PC-9 (cell line): ENCODE results near the gene CAMKMT. TPM values are rescaled to one million over a fixed set of nuclear protein-coding genes. Genes with fewer than 3 reads are reported as not detected.

ENCODE experiments used
- BruUV-seq: library from RNA; stranded (reverse); fragments of 400-500 nt; replicated peaks from 2 replicates; lab custom pipeline; 2021; lab: Mats Ljungman, UMichigan
- CTCF ChIA-PET: fragments of 300-600 bp; sonication (Branson Sonifier 250); formaldehyde crosslinking; loops from one replicate; lab custom pipeline; 2022; ENCODE audit warnings: antibody characterized with exemption; lab: Charles Lee
- POLR2A ChIA-PET: fragments of 300-600 bp; sonication (Branson Sonifier 250); formaldehyde crosslinking; loops from one replicate; lab custom pipeline; 2022; ENCODE audit warnings: antibody characterized with exemption; ENCODE audit not compliant: unreplicated experiment; lab: Charles Lee
- DNase-seq, 2 experiments: peaks; one replicate each; pipeline versions ENCODE4 v3.0.0 to v3.0.0-alpha.2; 2015 to 2022; ENCODE audit warnings: mixed read lengths in 1 of 2
- H2AFZ ChIP-seq: fragments of 200-600 bp; sonication (generic); 2 replicates; pipeline ENCODE4 v1.8.1; 2017; ENCODE audit warnings: antibody characterized with exemption
- H3F3A ChIP-seq: fragments of 200-600 bp; sonication (generic); 2 replicates; pipeline ENCODE4 v1.8.1; 2017; ENCODE audit warnings: antibody characterized with exemption, mild to moderate bottlenecking, low read depth; ENCODE audit not compliant: insufficient read depth
- H3K27ac ChIP-seq: fragments of 200-600 bp; sonication (generic); 2 replicates; pipeline ENCODE4 v1.6.1; 2016; ENCODE audit warnings: mixed run types
- H3K27me3 ChIP-seq: fragments of 200-600 bp; sonication (generic); 2 replicates; pipeline ENCODE4 v1.6.1; 2016; ENCODE audit warnings: low read depth, mixed run types; ENCODE audit not compliant: insufficient read depth
- H3K36me3 ChIP-seq: fragments of 200-600 bp; sonication (generic); 2 replicates; pipeline ENCODE4 v1.6.1; 2016; ENCODE audit warnings: low read depth, mixed run types
- H3K4me1 ChIP-seq: fragments of 200-600 bp; sonication (generic); replicated peaks from 2 replicates; pipeline ENCODE4 v1.6.1; 2016; ENCODE audit warnings: mixed run types; ENCODE audit not compliant: insufficient read depth
- H3K4me2 ChIP-seq: fragments of 200-600 bp; sonication (generic); 2 replicates; pipeline ENCODE4 v1.6.1; 2017; ENCODE audit warnings: mixed run types
- H3K4me3 ChIP-seq: fragments of 200-600 bp; sonication (generic); 2 replicates; pipeline ENCODE4 v1.6.1; 2016; ENCODE audit warnings: mixed run types
- H3K79me2 ChIP-seq: fragments of 200-600 bp; sonication (generic); 2 replicates; pipeline ENCODE4 v1.6.1; 2017; ENCODE audit warnings: low read depth, mixed run types
- H3K9me2 ChIP-seq: fragments of 200-600 bp; sonication (generic); 2 replicates; pipeline ENCODE4 v1.8.1; 2017; ENCODE audit warnings: mild to moderate bottlenecking; ENCODE audit not compliant: insufficient read depth
- H3K9me3 ChIP-seq: fragments of 200-600 bp; sonication (generic); 2 replicates; pipeline ENCODE4 v1.8.1; 2016; ENCODE audit warnings: low read depth; ENCODE audit not compliant: insufficient read depth
- H4K20me1 ChIP-seq: fragments of 200-600 bp; sonication (generic); 2 replicates; pipeline ENCODE4 v1.8.1; 2017; ENCODE audit not compliant: insufficient read depth
- CTCF ChIP-seq: fragments of 200-600 bp; sonication (generic); conservative IDR thresholded peaks from 2 replicates; pipeline ENCODE4 v1.6.1; 2017; ENCODE audit warnings: mixed run types, antibody characterized with exemption, mild to moderate bottlenecking, moderate library complexity
- EZH2 ChIP-seq: fragments of 200-600 bp; sonication (generic); IDR thresholded peaks from 2 replicates; pipeline ENCODE4 v1.8.0; 2017; ENCODE audit warnings: antibody characterized with exemption, low read depth
- intact Hi-C: fragments of 100-400 bp; cut with micrococcal nuclease; formaldehyde crosslinking; loops from one replicate; pipeline ENCODE4 v1.10.0; 2022; ENCODE audit not compliant: unreplicated experiment
- total RNA-seq: library from RNA; stranded (reverse); gene quantifications from 2 replicates; pipeline ENCODE4 v1.2.3, GENCODE V29; 2021

CAMKMT gene
- total RNA-seq, 1 experiment from 2014 or later, result 17.9 TPM

- no TSS peak for BruUV-seq
- TF ChIP-seq EZH2 (no peak), CTCF (no peak)
- no peaks in the 10 kb centered on the region for H3K27me3 ChIP-seq
- H3K27ac ChIP-seq, result peak overlapping the region; percentile 46
- no peak overlapping the region for H2AFZ ChIP-seq
- ChIA-PET POLR2A (no interaction called here), CTCF (no interaction called here)
- no peaks in the 10 kb centered on the region for H4K20me1 ChIP-seq
- no peaks in the 10 kb centered on the region for H3K79me2 ChIP-seq
- peak overlapping the region; percentile 17 for H3K4me2 ChIP-seq
- H3K36me3 ChIP-seq, result no peaks in the 10 kb centered on the region
- H3K4me3 ChIP-seq, result no peak overlapping the region
- no peaks in the 10 kb centered on the region for H3K9me2 ChIP-seq
- H3K9me3 ChIP-seq, result no peaks in the 10 kb centered on the region
- intact Hi-C loops, result no loop called here
- 0 out of 2 replicates have a peak, but pooled peaks cover 3% of the 10 kb centered on the region for H3F3A ChIP-seq
- H3K4me1 ChIP-seq, result peaks cover 25% of the 10 kb centered on the region
- peak in 1 of 2 experiments; percentile 76 for DNase-seq
Observed at GRCh38 chr2:44528595-44528994, 166.8 kb downstream of the CAMKMT start.

GRCh38 chr2:44529448-44529847 lies 167.7 kb downstream of the CAMKMT start:
- intact Hi-C loops, result no loop called here
- POLR2A ChIA-PET, result no interaction called here
- BruUV-seq, result no TSS peak
- H3K4me1 ChIP-seq, result peaks cover 25% of the 10 kb centered on the region
- H3K36me3 ChIP-seq, result no peaks in the 10 kb centered on the region
- H3K4me2 ChIP-seq, result no peak overlapping the region
- no peak overlapping the region for H3K4me3 ChIP-seq
- no peaks in the 10 kb centered on the region for H3K9me2 ChIP-seq
- no peaks in the 10 kb centered on the region; the same call in 1 of the 2 replicates for H3F3A ChIP-seq
- CTCF ChIA-PET, result no interaction called here
- TF ChIP-seq EZH2 (no peak), CTCF (no peak)
- no peak overlapping the region for H2AFZ ChIP-seq
- no peaks in the 10 kb centered on the region for H3K9me3 ChIP-seq
- 0 out of 2 replicates have a peak overlapping the region, but pooled peaks have one; percentile 46 for H3K27ac ChIP-seq
- no peaks in the 10 kb centered on the region for H4K20me1 ChIP-seq
- DNase-seq, result no peak
- no peaks in the 10 kb centered on the region for H3K27me3 ChIP-seq
- H3K79me2 ChIP-seq, result no peaks in the 10 kb centered on the region

GRCh38 chr2:44531289-44531688 lies 169.5 kb downstream of the CAMKMT start:
- Histone ChIP-seq H3K9me3 (no peaks in the 10 kb centered on the region), H2AFZ (no peak overlapping the region), H3K4me2 (no peak overlapping the region), H3K36me3 (no peaks in the 10 kb centered on the region), H3K79me2 (no peaks in the 10 kb centered on the region), H3K4me3 (no peak overlapping the region), H3K27me3 (no peaks in the 10 kb centered on the region), H3K9me2 (no peaks in the 10 kb centered on the region; the same call in 1 of the 2 replicates), H4K20me1 (no peaks in the 10 kb centered on the region), H3K4me1 (peaks cover 25% of the 10 kb centered on the region), H3F3A (no peaks in the 10 kb centered on the region; the same call in 1 of the 2 replicates), H3K27ac (no peak overlapping the region)
- no TSS peak for BruUV-seq
- CTCF ChIA-PET, result no interaction called here
- no peak for DNase-seq
- TF ChIP-seq EZH2, result no peak
- TF ChIP-seq CTCF, result no peak
- POLR2A ChIA-PET, result no interaction called here
- intact Hi-C loops, result no loop called here
